ENCODE results near the gene FAM9C. TPM values are rescaled to one million over a fixed set of nuclear protein-coding genes. Genes with fewer than 3 reads are reported as not detected.
"Not testable (repeated sequence)": the region's sequence is repeated elsewhere in the genome, so short reads cannot be mapped to it uniquely, and the experiment has no call there.

FAM9C gene
- total RNA-seq, 1 donor from 2014 or later = not detected

DNA sequence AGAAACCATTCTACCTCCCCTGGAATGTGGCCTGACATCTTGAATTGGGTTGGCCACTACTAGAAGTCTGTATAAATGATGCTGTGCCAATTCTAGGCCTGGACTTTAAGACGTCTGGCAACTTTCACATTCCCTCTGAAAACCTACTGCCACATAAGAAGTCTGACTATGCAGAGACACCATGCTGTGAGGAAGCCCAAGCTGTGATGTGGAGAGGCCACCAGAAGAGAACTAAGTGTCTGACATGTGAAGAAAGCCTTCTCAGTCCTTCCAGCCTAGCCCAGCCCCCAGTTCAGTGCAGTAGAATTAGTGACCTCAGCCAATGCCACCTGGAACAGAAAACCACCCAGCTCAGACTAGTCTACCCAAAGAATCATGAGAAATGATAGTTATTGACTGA, 24.2 kb upstream of the FAM9C start:
- Histone ChIP-seq H3K9me3 (no peaks in the 10 kb centered on the region), H3K27me3 (ENCODE audit: low read depth) (no peaks in the 10 kb centered on the region), H3K4me1 (no peaks in the 10 kb centered on the region), H3K36me3 (no peaks in the 10 kb centered on the region), H3K27ac (no peak overlapping the region), H3K4me3 (no peak overlapping the region)
- intact Hi-C loops (cut with DNase I) = no loop called here
- TF ChIP-seq CTCF (IDR thresholded peaks at IDR 0.05) = no peak
- no peak for DNase-seq
- ATAC-seq = no peak

DNA sequence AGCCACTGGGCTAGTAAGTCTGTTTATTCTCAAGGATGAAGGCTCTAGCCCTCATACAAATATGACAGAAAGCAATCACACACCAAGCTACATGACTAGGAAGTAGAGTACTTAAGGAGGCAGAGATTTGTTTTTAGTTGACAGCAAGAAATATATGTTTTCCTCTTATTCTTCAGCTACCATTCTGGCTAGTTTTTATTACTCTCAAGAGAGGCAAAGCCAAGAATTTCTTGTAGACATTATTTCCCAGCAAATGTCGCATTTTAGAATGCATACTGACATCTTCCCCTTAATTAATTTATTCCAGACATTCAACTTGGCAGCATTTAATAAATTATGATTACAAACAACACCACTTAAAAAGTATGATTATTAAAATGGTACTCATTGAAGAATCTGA, 23.4 kb upstream of the FAM9C start:
- H3K27me3 ChIP-seq (ENCODE audit: low read depth) = no peaks in the 10 kb centered on the region
- TF ChIP-seq CTCF (IDR thresholded peaks at IDR 0.05) = no peak
- no peaks in the 10 kb centered on the region for H3K4me1 ChIP-seq
- H3K4me3 ChIP-seq = no peak overlapping the region
- no peaks in the 10 kb centered on the region for H3K9me3 ChIP-seq
- ATAC-seq = no peak
- DNase-seq = no peak
- H3K27ac ChIP-seq = no peak overlapping the region
- H3K36me3 ChIP-seq = no peaks in the 10 kb centered on the region
- intact Hi-C loops (cut with DNase I) = no loop called here

GRCh38 chrX:13066391-13066790, 22.0 kb upstream of the FAM9C start:
- no peak overlapping the region for H3K4me3 ChIP-seq
- intact Hi-C loops (cut with DNase I) = no loop called here
- H3K27ac ChIP-seq = no peak overlapping the region
- no peaks in the 10 kb centered on the region for H3K27me3 ChIP-seq (ENCODE audit: low read depth)
- H3K36me3 ChIP-seq = no peaks in the 10 kb centered on the region
- H3K4me1 ChIP-seq = no peaks in the 10 kb centered on the region
- no peaks in the 10 kb centered on the region for H3K9me3 ChIP-seq
- DNase-seq (no peak), ATAC-seq (no peak)
- no peak for TF ChIP-seq CTCF (IDR thresholded peaks at IDR 0.05)

- no peak for DNase-seq
- Histone ChIP-seq H3K27ac (no peak overlapping the region), H3K27me3 (ENCODE audit: low read depth) (no peaks in the 10 kb centered on the region), H3K4me3 (no peak overlapping the region), H3K4me1 (peaks cover 7% of the 10 kb centered on the region), H3K9me3 (no peaks in the 10 kb centered on the region), H3K36me3 (no peaks in the 10 kb centered on the region)
- TF ChIP-seq CTCF (IDR thresholded peaks at IDR 0.05) = no peak
- peak in 1 of 2 donors; percentile 58 for ATAC-seq
- intact Hi-C loops (cut with DNase I) = no loop called here
Measured at GRCh38 chrX:13064599-13065143, 20.3 kb upstream of the FAM9C start.

DNA sequence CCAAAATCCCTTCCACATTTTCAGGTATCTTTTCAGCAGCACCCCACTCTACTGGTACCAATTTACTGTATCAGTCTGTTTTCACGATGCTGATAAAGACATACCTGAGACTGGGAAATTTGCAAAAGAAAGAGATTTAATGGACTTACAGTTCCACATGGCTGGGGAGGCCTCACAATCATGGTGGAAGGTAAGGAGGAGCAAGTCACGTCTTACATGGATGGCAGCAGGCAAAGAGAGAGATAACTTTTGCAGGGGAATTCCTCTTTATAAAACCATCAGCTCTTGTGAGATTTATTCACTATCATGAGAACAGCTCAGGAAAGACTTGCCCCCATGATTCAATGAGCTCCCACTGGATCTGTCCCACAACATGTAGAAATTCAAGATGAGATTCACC, 18.7 kb upstream of the FAM9C start:
- DNase-seq; H3K4me1 ChIP-seq; H3K36me3 ChIP-seq; ATAC-seq; H3K9me3 ChIP-seq; H3K4me3 ChIP-seq; H3K27me3 ChIP-seq (ENCODE audit: low read depth); intact Hi-C loops (cut with DNase I); H3K27ac ChIP-seq: not testable (repeated sequence)

GRCh38 chrX:13062331-13062730, 17.9 kb upstream of the FAM9C start:
- H3K4me3 ChIP-seq; DNase-seq; ATAC-seq; H3K36me3 ChIP-seq; H3K27me3 ChIP-seq (ENCODE audit: low read depth); H3K4me1 ChIP-seq; H3K27ac ChIP-seq; H3K9me3 ChIP-seq; intact Hi-C loops (cut with DNase I): not testable (repeated sequence)

DNA sequence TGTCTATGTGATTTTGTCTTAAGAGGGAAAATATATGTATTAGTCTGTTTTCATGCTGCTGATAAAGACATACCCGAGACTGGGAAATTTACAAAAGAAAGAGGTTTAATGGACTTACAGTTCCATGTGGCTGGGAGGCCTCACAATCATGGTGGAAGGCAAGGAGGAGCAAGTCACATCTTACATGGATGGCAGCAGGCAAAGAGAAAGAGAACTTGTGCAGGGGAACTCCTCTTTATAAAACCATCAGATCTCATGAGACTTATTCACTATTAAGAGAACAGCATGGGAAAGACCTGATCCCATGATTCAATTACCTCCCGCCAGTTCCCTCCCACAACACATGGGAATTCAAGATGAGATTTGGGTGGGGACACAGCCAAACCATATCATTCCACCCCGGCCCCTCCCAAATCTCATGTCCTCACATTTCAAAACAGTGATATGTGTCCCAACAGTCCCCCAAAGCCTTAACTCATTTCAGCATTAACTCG, 16.8 kb upstream of the FAM9C start:
- H3K9me3 ChIP-seq; ATAC-seq; H3K4me3 ChIP-seq; H3K36me3 ChIP-seq; H3K27ac ChIP-seq; H3K4me1 ChIP-seq; intact Hi-C loops (cut with DNase I); H3K27me3 ChIP-seq (ENCODE audit: low read depth); DNase-seq: not testable (repeated sequence)

Measured in lower lobe of right lung (tissue), 2 donors.